Ovary (tissue), 9 donors: ENCODE data around the gene SIX1. TPM values are rescaled to one million over a fixed set of nuclear protein-coding genes. Genes with fewer than 3 reads are reported as not detected.

ENCODE experiments used
- DNase-seq, 5 donors: peaks; one replicate each; pipeline ENCODE4 v3.0.0-alpha.2; 2019 to 2020
- H3K27ac ChIP-seq, 2 donors: fragments of 200-600 bp; one replicate each; pipeline versions ENCODE4 v1.5.1 to v1.8.0; 2019 to 2022
- H3K27me3 ChIP-seq: fragments of 200-600 bp; one replicate; pipeline ENCODE4 v1.8.0; 2022
- H3K36me3 ChIP-seq: fragments of 200-600 bp; sonication (generic); one replicate; pipeline ENCODE4 v1.5.1; 2019
- H3K4me1 ChIP-seq: one replicate; pipeline ENCODE4 v1.8.1; 2013; ENCODE audit warnings: mild to moderate bottlenecking, moderate library complexity; ENCODE audit not compliant: insufficient read depth
- H3K4me3 ChIP-seq: fragments of 200-600 bp; sonication (generic); one replicate; pipeline ENCODE4 v1.5.1; 2017
- H3K9me3 ChIP-seq, 2 donors: fragments of 200-600 bp in 1 of 2; sonication (generic) in 1 of 2; one replicate each; pipeline versions ENCODE4 v1.5.1 to v1.8.1; 2013 to 2019; ENCODE audit warnings: mild to moderate bottlenecking in 1 of 2, moderate library complexity in 1 of 2
- EP300 ChIP-seq: sonication (generic); formaldehyde crosslinking; IDR thresholded peaks from one replicate; pipeline ENCODE4 v1.6.1; 2017; ENCODE audit warnings: antibody characterized with exemption
- POLR2A ChIP-seq: fragments of 450-650 bp; IDR thresholded peaks from one replicate; pipeline ENCODE4 v1.6.1; 2017; ENCODE audit warnings: antibody characterized with exemption, mild to moderate bottlenecking, moderate library complexity
- WGBS, 3 donors: extraction: QIAGEN DNeasy Blood & Tissue Kit in 1 of 3; methylation state at CpG; one replicate each; pipeline versions ENCODE4 v1.1.5 to v1.1.7; 2013 to 2017; 5-methylcytosine and 5-hydroxymethylcytosine counted together
- intact Hi-C, 4 donors: fragments of 100-400 bp; cut with DNase I; formaldehyde crosslinking; loops; one replicate each; pipeline versions ENCODE4 v1.11.0 to v1.15.1; 2022 to 2023
- polyA plus RNA-seq, 2 donors: library from polyadenylated mRNA; stranded (reverse); fragments of 200-250 nt in 1 of 2; fragments of 350-450 nt in 1 of 2; fragmentation: Illumina TruSeq in 1 of 2; extraction: RNeasy Lipid Tissue Mini Kit (QIAGEN cat#74804) in 1 of 2; gene quantifications; one replicate each; pipeline ENCODE4 v1.2.3, GENCODE V29; 2013 to 2014
- total RNA-seq, 7 donors: library from RNA; depleted of rRNA in 2 of 7; stranded (reverse); fragments of >200 nt in 2 of 7; fragmentation: NEBNext Ultra II Directional in 3 of 7; extraction: Animal tissue kit (Norgen Biotek cat#: 25700) in 3 of 7; gene quantifications; one replicate each; pipeline versions ENCODE4 v1.1.0 to v1.2.4, GENCODE V29; 2016 to 2023
- TF ChIP-seq, protein P1 (sequence below), 3 donors: fragments of 450-650 bp in 2 of 3; fragments of 200-600 bp in 1 of 3; IDR thresholded peaks; one replicate each; pipeline versions ENCODE4 v1.5.1 to v1.8.0; 2016 to 2022; ENCODE audit warnings: antibody characterized with exemption in 3 of 3, mild to moderate bottlenecking in 1 of 3
- donor health status: DM: no; HTN: no; CAD: no; lungs with moderate emphysema.
- donor health status: DM: no; HTN: no; CAD: no.
- donor health status: Bipolar disorder and iron deficiency.
- donor health status: DM: yes; HTN: yes; CAD: no.
- donor health status: DM: no; HTN: no; CAD: no.
- donor health status: DM: yes; HTN: yes; CAD: no.

SIX1 gene
- total and polyA plus RNA-seq, 9 donors, result 0.06 to 0.92 (median 0.19) TPM; not detected in 1

DNA sequence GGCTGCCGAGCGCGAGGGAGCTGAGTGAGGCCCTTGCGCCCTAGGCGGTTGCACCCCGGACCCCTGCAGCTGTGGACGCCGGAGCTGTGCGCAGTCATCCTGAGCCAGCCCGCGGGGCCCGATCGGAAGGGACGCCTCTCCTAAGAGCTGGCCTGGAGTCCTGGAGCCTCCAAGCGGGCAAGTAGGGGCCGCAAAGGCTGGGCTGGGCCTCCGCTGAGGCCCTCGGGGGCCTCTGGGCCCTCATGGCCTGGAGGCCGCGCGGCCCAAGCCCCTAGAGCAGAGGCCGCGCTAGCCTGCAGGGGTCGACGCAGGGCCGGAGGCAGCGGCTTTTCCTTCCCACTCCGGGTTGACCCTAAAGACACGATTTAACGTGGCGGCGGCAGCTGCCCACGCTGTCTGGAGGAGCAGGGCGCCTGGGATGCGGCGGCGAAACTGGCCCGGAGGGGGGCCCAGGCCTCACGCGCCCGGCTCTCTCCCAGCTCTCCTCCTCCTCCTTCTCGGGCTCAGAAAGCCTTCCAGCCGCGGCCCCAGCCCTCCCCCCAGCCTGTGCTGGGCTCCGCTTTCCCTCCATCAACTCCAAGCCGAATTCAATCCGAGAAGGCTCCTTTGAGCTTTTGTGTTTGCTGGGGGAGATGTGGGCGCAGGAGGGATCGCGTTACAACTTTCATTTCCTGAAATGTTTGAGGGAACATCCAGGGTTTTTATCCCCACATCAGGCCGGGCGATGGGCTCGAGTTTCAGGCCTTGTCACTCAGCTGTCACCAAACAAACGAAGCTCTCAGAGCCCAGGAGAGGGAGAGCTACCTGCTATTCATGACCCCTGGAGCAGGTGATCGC is 11.6 kb downstream of the SIX1 start:
- Histone ChIP-seq H3K4me1 (no peaks in the 10 kb centered on the region), H3K9me3 (peaks cover 0 to 3% of the 10 kb centered on the region in 2 donors), H3K36me3 (no peaks in the 10 kb centered on the region), H3K27ac (no peak overlapping the region), H3K4me3 (peak overlapping the region; percentile 20), H3K27me3 (no peaks in the 10 kb centered on the region)
- TF ChIP-seq, protein P1, sequence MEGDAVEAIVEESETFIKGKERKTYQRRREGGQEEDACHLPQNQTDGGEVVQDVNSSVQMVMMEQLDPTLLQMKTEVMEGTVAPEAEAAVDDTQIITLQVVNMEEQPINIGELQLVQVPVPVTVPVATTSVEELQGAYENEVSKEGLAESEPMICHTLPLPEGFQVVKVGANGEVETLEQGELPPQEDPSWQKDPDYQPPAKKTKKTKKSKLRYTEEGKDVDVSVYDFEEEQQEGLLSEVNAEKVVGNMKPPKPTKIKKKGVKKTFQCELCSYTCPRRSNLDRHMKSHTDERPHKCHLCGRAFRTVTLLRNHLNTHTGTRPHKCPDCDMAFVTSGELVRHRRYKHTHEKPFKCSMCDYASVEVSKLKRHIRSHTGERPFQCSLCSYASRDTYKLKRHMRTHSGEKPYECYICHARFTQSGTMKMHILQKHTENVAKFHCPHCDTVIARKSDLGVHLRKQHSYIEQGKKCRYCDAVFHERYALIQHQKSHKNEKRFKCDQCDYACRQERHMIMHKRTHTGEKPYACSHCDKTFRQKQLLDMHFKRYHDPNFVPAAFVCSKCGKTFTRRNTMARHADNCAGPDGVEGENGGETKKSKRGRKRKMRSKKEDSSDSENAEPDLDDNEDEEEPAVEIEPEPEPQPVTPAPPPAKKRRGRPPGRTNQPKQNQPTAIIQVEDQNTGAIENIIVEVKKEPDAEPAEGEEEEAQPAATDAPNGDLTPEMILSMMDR (IDR thresholded peaks at IDR 0.05), result no peak
- TF ChIP-seq EP300, result no peak
- TF ChIP-seq POLR2A, result no peak
- intact Hi-C loops, result no loop called here
- WGBS, 3 donors, result 5 to 6% (median 6%) methylated on average over 47 to 55 of the region's 55 CpGs
- no peak for DNase-seq

- H3K27ac ChIP-seq, result no peak overlapping the region
- intact Hi-C loops, result no loop called here
- DNase-seq, result no peak
- WGBS, 3 donors, result 29 to 36% (median 31%) methylated on average over 20 of the region's 20 CpGs
- H3K4me3 ChIP-seq, result no peak overlapping the region
- TF ChIP-seq EP300 (no peak), POLR2A (no peak)
- TF ChIP-seq, protein P1 (IDR thresholded peaks at IDR 0.05), result no peak
- peaks cover 0 to 3% of the 10 kb centered on the region in 2 donors for H3K9me3 ChIP-seq
- H3K36me3 ChIP-seq, result no peaks in the 10 kb centered on the region
- no peaks in the 10 kb centered on the region for H3K4me1 ChIP-seq
- H3K27me3 ChIP-seq, result no peaks in the 10 kb centered on the region
These were observed 12.3 kb downstream of the SIX1 start for GRCh38 chr14:60636879-60637478.

GRCh38 chr14:60634153-60634552 is 15.1 kb downstream of the SIX1 start:
- Histone ChIP-seq H3K4me1 (no peaks in the 10 kb centered on the region), H3K4me3 (no peak overlapping the region), H3K9me3 (peaks cover 0 to 3% of the 10 kb centered on the region in 2 donors), H3K36me3 (no peaks in the 10 kb centered on the region), H3K27ac (no peak overlapping the region), H3K27me3 (no peaks in the 10 kb centered on the region)
- TF ChIP-seq, protein P1 (IDR thresholded peaks at IDR 0.05), result no peak
- no peak for TF ChIP-seq POLR2A
- TF ChIP-seq EP300, result no peak
- DNase-seq, result no peak
- intact Hi-C loops, result no loop called here
- 71 to 84% (median 74%) methylated on average over 4 of the region's 4 CpGs for WGBS, 3 donors

DNA sequence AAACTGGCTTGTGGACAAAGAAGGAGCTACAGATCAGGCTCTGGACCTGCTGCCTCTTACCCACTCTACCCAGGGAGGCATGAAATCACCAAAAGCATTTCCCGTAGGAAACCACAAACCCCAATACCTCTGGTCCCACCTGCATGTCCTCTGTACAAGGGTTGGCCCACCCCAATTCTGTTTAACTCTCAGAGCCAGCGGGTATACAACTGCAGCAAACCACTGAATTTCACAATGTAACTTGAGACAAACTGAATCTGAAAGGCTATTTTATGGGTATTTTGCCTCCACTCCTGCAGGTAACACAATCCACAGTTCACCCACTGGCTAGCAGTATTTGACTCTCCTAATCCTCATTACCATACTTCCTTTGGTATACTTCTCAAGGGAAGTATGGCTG is 16.5 kb downstream of the SIX1 start:
- 46 to 63% (median 55%) methylated on average over 2 of the region's 2 CpGs for WGBS, 3 donors
- H3K36me3 ChIP-seq, result no peaks in the 10 kb centered on the region
- H3K27ac ChIP-seq, result no peak overlapping the region
- intact Hi-C loops, result no loop called here
- TF ChIP-seq POLR2A (no peak), EP300 (no peak)
- TF ChIP-seq, protein P1 (IDR thresholded peaks at IDR 0.05), result no peak
- no peaks in the 10 kb centered on the region for H3K27me3 ChIP-seq
- H3K9me3 ChIP-seq, result peaks cover 0 to 3% of the 10 kb centered on the region in 2 donors
- H3K4me1 ChIP-seq, result no peaks in the 10 kb centered on the region
- DNase-seq, result no peak
- no peak overlapping the region for H3K4me3 ChIP-seq
